Measurements from ENCODE around the gene RNF32. TPM values are rescaled to one million over a fixed set of nuclear protein-coding genes. Genes with fewer than 3 reads are reported as not detected.
A peak's percentile ranks its signal among the peaks of the same experiment; 100 is the strongest.

The RNF32 gene
- total and polyA plus RNA-seq, 2 of the 13 experiments (the other 11 are each of a cell fraction or from before 2014, with no cell fraction given), result not detected

DNA sequence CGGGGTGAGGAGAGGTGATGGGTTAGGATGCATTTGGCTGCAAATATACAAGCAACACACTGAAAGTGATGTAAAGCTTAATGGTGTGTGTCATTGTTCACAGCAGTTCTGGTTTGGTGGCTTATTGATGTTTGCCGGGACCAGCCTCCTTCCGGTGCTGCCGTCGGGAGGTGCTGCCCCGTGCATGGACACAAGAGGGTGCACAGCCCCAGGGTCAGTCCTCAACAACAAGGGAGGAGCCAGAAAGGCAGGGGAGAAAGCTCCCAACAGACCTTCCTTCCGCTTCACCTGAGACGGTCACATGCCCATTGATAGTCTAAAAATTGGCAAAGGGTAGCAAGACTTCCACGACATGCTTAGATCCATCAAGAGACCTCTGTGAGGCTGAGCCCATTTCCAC, 9.5 kb downstream of the RNF32 start (continued):
- TF ChIP-seq, protein P1, sequence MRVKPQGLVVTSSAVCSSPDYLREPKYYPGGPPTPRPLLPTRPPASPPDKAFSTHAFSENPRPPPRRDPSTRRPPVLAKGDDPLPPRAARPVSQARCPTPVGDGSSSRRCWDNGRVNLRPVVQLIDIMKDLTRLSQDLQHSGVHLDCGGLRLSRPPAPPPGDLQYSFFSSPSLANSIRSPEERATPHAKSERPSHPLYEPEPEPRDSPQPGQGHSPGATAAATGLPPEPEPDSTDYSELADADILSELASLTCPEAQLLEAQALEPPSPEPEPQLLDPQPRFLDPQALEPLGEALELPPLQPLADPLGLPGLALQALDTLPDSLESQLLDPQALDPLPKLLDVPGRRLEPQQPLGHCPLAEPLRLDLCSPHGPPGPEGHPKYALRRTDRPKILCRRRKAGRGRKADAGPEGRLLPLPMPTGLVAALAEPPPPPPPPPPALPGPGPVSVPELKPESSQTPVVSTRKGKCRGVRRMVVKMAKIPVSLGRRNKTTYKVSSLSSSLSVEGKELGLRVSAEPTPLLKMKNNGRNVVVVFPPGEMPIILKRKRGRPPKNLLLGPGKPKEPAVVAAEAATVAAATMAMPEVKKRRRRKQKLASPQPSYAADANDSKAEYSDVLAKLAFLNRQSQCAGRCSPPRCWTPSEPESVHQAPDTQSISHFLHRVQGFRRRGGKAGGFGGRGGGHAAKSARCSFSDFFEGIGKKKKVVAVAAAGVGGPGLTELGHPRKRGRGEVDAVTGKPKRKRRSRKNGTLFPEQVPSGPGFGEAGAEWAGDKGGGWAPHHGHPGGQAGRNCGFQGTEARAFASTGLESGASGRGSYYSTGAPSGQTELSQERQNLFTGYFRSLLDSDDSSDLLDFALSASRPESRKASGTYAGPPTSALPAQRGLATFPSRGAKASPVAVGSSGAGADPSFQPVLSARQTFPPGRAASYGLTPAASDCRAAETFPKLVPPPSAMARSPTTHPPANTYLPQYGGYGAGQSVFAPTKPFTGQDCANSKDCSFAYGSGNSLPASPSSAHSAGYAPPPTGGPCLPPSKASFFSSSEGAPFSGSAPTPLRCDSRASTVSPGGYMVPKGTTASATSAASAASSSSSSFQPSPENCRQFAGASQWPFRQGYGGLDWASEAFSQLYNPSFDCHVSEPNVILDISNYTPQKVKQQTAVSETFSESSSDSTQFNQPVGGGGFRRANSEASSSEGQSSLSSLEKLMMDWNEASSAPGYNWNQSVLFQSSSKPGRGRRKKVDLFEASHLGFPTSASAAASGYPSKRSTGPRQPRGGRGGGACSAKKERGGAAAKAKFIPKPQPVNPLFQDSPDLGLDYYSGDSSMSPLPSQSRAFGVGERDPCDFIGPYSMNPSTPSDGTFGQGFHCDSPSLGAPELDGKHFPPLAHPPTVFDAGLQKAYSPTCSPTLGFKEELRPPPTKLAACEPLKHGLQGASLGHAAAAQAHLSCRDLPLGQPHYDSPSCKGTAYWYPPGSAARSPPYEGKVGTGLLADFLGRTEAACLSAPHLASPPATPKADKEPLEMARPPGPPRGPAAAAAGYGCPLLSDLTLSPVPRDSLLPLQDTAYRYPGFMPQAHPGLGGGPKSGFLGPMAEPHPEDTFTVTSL (CRISPR knock-in tag; IDR thresholded peaks at IDR 0.05; ENCODE audit: borderline replicate concordance), result no peak
- no peak for TF ChIP-seq SOX5 (CRISPR knock-in tag; IDR thresholded peaks at IDR 0.05; ENCODE audit: borderline replicate concordance)
- no peak for TF ChIP-seq FOXP1 (IDR thresholded peaks at IDR 0.05)
- no peak for TF ChIP-seq FOXP1 (CRISPR knock-in tag; IDR thresholded peaks at IDR 0.05)
- TF ChIP-seq MYNN (CRISPR knock-in tag; IDR thresholded peaks at IDR 0.05; ENCODE audit: low read depth), result no peak
- TF ChIP-seq, protein P2, sequence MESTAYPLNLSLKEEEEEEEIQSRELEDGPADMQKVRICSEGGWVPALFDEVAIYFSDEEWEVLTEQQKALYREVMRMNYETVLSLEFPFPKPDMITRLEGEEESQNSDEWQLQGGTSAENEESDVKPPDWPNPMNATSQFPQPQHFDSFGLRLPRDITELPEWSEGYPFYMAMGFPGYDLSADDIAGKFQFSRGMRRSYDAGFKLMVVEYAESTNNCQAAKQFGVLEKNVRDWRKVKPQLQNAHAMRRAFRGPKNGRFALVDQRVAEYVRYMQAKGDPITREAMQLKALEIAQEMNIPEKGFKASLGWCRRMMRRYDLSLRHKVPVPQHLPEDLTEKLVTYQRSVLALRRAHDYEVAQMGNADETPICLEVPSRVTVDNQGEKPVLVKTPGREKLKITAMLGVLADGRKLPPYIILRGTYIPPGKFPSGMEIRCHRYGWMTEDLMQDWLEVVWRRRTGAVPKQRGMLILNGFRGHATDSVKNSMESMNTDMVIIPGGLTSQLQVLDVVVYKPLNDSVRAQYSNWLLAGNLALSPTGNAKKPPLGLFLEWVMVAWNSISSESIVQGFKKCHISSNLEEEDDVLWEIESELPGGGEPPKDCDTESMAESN (CRISPR knock-in tag; conservative IDR thresholded peaks at IDR 0.05), result no peak
- TF ChIP-seq ZNF138 (CRISPR knock-in tag; IDR thresholded peaks at IDR 0.05; ENCODE audit: low read depth), result no peak
- TF ChIP-seq, protein P3, sequence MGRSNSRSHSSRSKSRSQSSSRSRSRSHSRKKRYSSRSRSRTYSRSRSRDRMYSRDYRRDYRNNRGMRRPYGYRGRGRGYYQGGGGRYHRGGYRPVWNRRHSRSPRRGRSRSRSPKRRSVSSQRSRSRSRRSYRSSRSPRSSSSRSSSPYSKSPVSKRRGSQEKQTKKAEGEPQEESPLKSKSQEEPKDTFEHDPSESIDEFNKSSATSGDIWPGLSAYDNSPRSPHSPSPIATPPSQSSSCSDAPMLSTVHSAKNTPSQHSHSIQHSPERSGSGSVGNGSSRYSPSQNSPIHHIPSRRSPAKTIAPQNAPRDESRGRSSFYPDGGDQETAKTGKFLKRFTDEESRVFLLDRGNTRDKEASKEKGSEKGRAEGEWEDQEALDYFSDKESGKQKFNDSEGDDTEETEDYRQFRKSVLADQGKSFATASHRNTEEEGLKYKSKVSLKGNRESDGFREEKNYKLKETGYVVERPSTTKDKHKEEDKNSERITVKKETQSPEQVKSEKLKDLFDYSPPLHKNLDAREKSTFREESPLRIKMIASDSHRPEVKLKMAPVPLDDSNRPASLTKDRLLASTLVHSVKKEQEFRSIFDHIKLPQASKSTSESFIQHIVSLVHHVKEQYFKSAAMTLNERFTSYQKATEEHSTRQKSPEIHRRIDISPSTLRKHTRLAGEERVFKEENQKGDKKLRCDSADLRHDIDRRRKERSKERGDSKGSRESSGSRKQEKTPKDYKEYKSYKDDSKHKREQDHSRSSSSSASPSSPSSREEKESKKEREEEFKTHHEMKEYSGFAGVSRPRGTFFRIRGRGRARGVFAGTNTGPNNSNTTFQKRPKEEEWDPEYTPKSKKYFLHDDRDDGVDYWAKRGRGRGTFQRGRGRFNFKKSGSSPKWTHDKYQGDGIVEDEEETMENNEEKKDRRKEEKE (IDR thresholded peaks at IDR 0.05), result no peak
- TF ChIP-seq ZNF510 (CRISPR knock-in tag; IDR thresholded peaks at IDR 0.05; ENCODE audit: low read depth), result no peak
- TF ChIP-seq SRSF1 (optimal IDR thresholded peaks at IDR 0.05; ENCODE audit: low read depth, low read length), result no peak
- no peak for TF ChIP-seq TP53 (CRISPR knock-in tag; conservative IDR thresholded peaks at IDR 0.05)
- no peak for TF ChIP-seq CENPBD1 (CRISPR knock-in tag; IDR thresholded peaks at IDR 0.05; ENCODE audit: borderline replicate concordance, low read depth)
- TF ChIP-seq NR3C1 (CRISPR knock-in tag; IDR thresholded peaks at IDR 0.05), result no peak
- no peak for TF ChIP-seq ZNF383 (CRISPR knock-in tag; IDR thresholded peaks at IDR 0.05; ENCODE audit: borderline replicate concordance)
- peak; percentile 64 for TF ChIP-seq SALL1 (CRISPR knock-in tag; IDR thresholded peaks at IDR 0.05)
- TF ChIP-seq, protein P4, sequence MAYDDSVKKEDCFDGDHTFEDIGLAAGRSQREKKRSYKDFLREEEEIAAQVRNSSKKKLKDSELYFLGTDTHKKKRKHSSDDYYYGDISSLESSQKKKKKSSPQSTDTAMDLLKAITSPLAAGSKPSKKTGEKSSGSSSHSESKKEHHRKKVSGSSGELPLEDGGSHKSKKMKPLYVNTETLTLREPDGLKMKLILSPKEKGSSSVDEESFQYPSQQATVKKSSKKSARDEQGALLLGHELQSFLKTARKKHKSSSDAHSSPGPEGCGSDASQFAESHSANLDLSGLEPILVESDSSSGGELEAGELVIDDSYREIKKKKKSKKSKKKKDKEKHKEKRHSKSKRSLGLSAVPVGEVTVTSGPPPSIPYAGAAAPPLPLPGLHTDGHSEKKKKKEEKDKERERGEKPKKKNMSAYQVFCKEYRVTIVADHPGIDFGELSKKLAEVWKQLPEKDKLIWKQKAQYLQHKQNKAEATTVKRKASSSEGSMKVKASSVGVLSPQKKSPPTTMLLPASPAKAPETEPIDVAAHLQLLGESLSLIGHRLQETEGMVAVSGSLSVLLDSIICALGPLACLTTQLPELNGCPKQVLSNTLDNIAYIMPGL (CRISPR knock-in tag; IDR thresholded peaks at IDR 0.05; ENCODE audit: borderline replicate concordance in 1 of 2, low read depth in 1 of 2), result 0 out of 4 replicates have a peak, but pooled peaks of 1 of the 2 experiments have one; percentile 16
- TF ChIP-seq ZNF576 (CRISPR knock-in tag; IDR thresholded peaks at IDR 0.05), result no peak
- no peak for TF ChIP-seq ISX (CRISPR knock-in tag; conservative IDR thresholded peaks at IDR 0.05)

Measured in HepG2 (cell line).